Glomerular visceral epithelial cell (primary cell): ENCODE data around the gene TRAF7.

Experiments used
- DNase-seq: peaks from one replicate; pipeline ENCODE4 v3.0.0-alpha.2; 2016; ENCODE audit errors: extremely low spot score

Gene TRAF7

DNA sequence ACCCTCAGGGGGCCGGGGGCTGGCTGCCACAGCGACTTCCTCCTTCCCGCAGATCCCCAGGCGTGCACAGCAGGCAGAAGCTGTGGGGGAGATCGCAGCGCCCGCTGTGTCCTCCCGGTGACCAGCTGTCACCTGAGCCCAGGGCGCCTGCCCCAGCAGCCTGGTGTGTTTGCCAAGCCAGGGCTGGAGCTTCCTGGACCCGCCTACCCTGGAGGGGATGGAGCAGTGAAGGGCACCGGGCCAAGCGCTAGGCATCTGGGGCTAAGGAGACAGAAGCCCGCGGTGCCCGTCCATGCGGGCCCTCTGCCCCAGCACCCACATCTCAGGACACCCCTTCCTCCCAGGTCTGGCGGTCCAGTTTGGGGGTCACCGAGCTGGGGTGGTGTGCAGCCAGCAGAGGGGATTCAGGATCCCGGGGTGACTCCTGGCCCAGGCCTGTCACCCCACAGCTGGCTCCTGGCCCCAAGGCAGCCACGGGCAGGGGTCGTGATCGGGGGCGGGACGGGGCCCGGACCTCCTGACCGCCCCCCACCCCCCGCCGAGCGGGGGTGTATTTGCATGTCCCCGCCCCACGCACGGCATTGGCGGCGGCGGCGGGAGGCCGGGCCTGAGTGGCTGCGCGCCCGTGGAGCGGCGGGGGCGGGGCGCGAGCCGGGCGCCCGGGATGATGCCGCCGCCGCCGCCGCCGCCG is 7.5 kb upstream of the TRAF7 start, which contains the start of gene RAB26:
Gene RAB26, plus strand, starts transcription at position 645 of the 691 bp plus-strand sequence. CDS start 159 bp downstream, outside the sequence.
- peak; percentile 68 for DNase-seq

DNA sequence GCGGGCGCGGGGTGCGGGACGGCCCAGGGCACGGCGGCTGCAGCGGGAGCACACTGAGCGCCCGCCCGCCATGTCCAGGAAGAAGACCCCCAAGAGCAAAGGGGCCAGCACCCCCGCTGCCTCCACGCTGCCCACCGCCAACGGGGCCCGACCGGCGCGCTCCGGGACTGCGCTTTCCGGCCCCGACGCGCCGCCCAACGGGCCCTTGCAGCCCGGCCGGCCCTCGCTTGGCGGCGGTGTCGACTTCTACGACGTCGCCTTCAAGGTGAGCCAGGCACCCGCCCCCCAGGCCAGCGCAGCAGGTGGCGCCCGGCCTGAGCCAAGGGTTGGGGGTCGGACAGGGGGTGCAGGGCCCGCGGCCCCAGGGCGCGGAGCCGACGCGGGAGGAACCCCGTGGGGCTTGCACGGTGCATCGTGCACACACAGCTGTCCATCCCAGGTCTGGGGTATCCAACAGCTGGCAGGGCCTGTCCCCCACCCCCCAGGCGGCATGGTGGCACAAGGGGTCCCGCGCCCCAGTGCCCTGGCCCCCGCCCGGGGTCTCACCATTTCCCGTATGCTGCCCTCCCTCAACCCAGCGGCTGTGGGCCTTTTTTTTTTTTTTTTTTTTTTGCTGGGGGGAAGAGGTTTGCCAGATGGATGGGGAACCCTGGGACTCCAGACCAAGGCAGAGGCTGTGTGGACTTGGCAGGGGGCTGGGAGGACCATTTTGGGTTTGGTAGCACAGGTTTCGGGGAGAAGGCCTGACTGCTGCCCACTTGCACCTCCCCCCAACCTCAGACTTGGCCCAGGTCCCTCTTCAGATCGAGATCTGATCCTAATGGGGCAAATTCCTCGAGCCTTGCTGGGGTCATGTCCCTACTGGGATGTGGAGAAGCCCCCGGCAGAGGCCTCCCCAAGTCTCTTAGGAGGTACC is 6.6 kb upstream of the TRAF7 start:
- peak; percentile 18 for DNase-seq

DNA sequence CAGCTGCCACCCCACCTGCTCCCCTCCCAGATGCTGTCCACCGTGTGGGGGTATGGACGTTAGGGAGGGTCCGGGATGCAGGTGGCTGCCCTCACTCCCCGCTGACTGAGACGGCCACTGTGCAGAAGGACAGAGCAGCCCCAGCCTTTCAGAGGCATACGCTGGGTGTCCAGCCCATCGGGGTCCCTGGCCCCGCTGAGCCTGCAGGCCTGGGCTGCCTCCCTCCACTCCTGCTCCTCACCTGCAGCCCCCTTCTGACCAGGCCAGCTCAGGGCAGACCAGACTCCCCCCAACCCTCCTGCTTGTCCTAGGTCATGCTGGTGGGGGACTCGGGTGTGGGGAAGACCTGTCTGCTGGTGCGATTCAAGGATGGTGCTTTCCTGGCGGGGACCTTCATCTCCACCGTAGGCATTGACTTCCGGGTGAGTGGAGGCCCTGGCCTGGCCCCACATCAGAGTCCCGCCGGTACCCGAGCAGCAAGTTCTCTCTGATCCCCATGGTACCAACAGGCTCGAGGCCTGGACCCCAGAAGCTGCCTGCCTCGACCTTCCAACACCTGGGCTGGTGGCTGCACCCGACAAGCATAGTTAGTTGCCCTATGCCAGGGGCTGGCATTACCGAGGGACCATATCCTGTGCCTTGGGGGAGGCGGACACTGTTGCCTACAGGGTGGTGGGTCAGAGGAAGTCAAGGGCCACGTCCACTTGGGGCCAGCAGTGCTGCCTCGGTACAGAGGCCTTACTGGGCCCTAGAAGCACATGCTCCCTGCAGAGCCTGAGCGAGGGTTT is 5.8 kb upstream of the TRAF7 start:
- DNase-seq = peak; percentile 12

DNA sequence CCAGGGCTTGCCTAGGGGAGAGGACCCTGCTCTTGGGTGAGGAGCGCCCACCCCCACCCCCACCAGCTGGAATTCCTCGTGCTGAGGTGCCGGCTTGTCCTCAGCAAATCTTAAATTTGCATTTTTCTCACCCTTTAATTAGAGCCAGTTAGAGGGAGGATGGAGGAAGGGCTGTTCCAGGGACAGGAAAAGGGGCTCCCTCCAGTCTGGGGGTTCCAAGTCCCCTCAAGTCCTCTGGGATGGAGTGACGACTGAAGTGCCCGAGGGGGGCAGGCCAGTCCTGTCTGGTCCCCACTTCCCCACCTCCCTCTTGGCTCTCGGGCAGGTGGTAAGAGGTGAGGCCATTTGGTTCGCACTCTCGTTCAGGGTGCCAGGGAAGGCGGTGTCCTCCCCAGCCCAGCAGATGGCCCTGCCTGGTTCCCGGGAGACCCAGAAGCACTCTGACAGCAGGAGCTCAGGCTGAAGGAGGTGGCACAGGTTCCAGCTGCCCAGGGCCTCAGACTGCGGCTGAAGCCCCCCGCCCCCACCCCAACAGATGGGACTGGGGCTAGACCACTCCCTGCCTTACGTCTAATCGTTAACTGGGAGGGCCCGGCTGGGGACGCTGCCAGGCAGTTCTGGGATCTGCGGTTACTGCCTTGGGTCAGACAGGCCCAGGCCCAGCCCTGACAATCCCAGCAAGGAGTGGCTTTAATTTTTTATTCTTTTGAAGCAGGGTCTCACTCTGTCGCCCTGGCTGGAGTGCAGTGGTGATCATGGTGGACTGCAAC is 5.0 kb upstream of the TRAF7 start:
- peak; percentile 44 for DNase-seq

DNA sequence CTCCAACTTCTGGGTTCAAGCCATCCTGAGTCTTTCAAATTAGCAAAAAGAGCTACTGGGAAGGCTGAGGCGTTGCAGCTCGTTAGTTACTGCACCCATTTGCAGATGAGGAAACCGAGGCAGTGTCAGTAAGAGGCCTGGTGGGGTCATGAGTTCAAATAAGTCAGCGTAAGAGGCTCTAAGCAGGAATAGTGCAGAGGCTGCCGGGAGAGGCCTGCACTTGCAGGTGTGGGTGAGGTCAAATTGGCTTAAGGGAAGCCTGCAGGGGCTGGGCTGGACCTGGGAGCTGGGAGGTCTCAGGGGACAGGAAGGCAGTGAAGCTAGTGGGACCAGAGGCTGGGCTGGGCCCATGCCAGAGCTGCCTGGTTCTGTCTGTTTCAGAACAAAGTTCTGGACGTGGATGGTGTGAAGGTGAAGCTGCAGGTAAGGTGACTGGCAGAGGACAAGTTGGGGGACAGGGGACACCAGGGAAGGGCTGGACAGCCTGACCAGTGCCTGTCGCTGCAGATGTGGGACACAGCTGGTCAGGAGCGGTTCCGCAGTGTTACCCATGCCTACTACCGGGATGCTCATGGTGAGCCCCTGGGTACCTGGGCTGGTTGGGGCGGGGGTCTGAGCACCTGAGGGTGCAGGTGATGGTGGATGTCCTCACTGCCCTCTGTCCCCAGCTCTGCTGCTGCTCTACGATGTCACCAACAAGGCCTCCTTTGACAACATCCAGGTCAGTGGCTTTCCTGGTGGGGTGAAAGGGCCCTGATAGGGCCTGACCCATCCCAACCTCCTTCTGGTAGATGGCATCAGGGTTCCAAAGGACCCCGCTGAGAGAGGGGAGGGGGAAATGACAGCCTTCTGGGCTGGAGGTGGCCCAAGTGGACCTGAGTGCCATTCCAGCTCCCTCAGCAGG is 4.1 kb upstream of the TRAF7 start:
- DNase-seq = no peak

DNA sequence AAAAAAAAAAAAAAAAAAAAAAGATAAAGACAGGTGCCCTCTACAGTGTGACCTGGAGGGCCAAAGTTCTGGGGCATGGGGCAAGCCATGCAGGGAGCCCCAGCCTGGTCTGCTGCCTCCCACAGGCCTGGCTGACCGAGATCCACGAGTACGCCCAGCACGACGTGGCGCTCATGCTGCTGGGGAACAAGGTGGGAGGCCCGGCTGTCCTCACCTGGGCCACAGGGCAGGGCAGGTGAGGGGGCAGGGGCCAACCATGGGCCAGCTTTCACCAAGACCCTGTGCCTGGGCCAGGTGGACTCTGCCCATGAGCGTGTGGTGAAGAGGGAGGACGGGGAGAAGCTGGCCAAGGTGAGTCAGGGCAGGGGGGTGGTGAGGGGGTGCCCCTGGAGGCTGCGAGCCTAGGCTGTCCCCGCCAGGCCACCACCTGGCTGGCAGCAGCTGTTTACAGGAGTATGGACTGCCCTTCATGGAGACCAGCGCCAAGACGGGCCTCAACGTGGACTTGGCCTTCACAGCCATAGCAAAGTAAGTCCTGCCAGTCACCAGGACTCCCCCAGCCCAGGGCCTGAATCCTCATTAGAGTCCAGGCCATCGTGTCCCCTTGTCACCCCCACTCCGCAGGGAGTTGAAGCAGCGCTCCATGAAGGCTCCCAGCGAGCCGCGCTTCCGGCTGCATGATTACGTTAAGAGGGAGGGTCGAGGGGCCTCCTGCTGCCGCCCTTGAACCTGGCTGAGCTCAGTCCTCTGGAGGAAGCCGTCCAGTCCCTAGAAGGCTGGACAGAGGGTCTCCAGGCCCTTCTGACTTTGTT is 2.7 kb upstream of the TRAF7 start:
- peak; percentile 30 for DNase-seq

DNA sequence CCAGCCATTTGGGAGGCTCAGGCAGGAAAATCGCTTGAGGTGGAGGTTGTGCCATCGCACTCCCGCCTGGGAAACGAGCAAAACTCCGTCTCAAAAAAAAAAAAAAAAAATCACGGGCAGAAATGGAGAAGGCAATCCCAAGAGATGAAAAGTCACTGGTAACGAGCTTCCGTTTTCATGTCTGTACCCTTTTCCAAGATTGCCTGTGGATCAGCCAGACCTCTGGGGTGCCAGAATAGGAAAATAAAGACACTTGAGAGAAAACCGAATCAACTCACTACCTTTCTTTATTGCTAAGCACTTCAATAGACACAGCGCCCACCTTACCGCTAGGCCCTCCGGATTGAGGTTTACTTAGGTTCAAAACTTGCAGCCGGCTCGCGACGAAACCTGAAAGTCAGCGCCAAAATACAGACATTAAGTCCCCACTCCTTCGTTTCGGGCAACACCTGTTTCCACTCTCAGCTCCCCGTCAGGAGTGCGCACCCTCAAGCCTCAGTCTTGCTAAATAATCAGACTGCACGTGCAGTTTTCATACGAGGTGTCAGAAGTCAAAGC is 970 bp upstream of the TRAF7 start:
- peak; percentile 23 for DNase-seq

DNA sequence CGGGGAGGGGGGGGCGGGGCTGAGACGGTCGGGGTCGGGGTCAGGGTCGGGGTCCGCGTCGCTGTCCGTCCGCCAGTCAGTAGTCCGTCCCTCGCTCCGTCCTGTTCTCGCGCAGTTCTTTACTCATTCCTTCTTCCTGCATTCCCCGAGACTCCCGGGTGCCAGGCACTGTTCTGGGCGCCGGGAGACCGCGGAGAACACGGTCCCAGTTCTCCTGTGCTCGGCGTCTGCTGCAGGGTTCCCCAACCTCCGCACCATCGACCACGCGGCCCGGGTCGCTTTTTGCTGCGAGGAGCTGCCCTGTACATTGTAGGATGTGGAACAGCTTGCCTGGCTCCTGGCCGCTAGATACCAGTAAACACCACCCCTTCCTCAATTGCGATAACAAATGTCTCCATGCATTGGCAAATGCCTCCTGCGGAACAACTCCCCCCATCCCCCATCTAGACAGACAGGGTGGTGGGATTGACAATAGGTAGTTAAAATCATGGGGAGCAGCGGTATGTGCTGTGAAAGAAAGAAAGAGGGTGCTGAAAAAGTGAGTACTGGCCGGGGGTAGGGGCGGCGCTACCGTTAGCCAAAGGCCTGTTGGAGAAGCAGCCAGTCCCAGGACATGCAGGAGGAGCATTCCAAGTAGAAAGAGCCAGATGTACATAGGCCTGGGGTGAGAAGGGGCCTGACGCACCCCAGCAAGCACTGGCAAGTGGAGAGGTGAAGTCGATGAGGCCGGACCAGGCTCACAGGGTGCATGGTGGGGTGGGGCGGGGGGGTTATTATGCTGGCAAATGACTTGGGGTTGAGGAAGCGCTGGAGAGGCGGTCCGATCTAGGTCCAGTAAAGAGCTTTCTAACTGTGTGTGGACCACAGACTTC is 631 bp downstream of the TRAF7 start:
- DNase-seq = peak; percentile 62

DNA sequence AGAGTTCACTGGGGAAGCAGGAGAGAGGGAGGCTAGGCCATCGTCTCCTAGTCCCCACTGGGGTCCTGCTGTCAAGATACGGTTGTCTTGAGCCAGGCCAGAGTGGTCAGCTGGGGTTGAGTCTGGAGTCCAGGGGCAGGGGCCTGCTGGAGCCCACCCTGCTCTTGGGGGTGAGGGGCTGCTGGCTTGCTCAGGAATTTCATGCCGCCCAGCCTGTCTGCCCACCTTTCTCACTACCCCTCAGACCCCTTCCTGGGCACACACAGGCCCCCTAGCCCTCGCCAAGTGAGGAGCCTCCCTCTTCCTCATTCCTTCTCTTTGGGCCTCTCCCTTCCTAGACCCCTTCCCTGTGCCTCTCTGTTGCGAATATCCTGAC is 1.3 kb downstream of the TRAF7 start:
- DNase-seq = no peak

DNA sequence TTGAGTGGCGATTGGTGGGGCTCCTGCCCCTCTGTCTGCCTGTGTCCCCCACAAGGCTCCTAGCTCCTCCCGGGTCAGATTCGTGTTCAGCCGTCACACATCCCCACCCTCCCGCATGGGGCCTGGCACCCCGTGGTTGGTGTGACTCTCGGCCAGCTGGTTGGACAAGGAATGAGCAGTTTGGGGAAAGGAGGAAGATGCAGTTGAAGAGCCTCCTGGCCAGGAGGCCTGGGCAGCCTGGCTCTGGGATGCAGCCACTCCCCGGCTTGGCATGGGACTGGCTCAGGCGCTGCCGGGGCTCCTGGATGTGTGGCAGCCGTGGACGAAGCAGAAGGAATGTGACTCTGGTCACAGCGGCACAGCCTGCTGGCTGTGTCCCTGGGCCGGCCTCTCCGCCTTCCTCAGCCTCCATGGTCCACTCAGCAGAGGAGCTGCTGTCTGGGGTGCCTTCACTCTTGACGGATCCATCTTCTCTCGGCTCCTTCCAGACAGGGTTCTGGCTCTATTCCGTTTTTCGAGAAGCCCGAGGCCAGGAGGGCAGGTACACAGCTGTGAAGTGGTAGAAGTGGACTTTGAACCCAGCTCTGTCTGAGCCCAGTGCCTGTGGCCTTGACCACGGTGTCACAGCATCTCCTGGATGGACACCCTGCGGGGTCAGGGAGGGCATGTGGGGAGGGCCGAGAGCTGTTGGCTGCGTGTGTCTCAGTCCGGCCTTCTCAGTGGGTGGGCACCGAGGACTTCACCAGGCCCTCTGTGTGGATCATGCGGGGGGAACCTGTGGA is 2.1 kb downstream of the TRAF7 start:
- DNase-seq = no peak

DNA sequence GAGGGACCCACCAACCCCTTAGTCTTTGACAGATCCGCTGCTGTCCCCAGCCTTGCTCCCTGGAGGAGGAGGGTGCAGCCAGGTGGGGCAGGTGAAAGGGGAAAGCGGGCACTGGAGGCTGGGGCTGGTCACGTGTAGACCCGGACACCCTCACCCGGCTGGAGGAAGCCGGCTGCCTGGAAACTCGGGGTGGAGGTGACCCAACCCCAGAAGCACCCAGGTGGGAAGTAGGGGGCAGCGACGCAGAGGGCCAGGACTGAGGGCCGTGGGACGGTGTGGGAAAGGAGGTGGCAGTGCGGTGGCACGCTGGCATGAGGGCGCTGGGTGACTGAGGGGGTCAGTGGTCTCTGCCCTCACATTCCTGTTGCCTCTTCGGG is 2.7 kb downstream of the TRAF7 start:
- no peak for DNase-seq

DNA sequence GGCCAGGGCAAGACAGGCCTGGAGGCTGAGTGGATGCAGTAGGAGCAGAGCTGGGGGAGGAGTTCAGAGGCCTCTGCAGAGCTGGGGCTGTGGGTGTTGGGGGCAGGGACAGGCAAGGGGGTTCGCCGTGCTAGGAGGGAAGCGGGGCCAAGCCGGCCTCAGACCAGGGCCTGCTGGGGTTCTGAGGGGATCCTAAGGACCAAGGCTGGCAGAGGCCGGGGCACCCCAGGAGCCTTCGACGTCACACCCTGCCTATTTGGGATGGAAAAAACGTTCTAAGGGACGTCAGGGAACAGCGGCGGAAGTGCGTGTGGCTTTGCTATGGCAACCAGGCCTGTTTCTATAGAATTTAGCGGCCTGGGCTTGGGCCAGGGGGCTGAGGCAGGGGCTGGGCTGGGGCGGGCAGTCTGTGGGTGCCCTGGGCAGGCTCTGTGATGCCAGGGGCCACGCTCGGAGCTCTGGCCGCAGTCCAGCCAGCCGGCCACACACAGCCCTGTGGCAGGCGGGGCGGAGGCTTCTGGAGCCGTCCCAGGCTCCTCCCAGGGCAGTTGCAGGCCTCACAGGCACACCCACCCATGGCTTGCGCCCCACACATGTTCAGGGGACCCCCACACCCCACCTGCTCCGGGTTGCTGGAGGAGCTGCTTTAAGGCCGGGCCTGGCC is 3.7 kb downstream of the TRAF7 start:
- no peak for DNase-seq

DNA sequence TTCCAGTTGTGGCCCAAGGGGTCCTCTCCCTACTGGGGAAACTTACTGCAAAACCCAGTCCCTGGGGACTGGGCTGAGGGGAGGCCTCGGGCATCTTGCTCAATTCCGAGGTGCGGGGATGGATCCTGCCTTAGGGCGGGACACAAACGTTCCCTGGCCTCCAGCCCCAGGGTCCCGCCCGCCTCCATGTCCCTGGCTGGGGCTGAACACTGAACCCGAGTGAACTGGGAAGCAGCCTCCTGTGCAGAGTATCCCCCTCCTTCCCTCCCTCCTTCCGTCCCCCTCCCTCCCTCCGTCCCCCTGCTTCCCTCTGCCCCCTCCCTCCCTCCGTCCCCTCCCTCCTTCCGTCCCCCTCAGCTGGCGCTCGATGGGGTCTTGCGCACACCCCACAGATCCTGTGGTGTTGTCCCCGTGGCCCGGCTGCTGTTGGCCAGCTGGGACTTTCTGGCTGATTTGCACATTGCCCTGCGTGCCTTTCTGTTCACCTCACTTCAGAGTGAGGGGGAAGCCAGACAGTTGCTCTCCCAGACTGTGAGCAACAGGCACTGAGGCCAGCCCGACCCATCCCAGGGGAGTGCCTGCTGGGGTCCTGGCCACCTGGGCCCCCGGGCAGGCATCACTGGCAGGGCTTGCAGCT is 5.5 kb downstream of the TRAF7 start:
- DNase-seq = no peak

DNA sequence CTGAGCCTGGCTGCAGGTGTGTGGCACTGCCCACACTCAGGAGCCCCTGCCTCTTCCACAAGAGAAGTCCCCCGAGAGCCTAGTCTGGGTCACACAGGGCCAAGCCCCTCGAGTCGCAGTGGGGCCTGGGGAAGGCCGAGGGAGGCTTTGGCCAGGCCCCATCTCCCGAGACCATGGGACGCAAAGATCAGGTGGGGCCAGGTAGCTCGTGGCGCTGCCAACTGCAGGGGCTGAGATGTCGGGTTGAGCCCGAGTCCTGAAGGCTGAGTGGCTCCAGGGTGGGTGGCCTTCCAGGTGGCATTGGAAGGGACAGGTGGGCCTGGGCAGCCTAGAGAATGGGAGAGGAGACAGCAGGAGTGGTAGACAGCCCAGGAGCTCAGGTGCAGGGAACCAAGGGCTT is 6.3 kb downstream of the TRAF7 start:
- DNase-seq = no peak

DNA sequence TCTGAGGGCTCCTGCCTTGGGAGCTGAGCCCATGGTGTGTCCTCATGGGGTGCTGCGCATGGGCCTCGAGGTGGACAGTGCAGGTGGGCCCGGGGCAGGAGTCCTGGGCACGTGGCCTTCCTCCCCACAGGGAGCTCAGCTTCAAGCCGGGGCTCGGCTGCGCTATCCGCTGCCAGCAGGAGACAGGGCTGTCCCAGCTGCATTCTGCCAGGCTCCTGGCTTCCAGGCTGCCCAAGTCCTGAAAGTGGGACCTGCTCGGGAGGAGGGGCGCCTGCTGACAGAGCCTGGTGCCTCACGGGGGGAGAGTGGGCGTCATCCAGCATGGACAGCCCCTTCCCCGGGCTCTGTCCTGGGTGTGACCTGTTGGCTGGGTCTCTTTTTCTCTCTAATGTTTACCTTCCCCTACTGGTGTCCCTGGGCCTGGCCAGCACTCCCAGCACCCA is 7.1 kb downstream of the TRAF7 start:
- no peak for DNase-seq

DNA sequence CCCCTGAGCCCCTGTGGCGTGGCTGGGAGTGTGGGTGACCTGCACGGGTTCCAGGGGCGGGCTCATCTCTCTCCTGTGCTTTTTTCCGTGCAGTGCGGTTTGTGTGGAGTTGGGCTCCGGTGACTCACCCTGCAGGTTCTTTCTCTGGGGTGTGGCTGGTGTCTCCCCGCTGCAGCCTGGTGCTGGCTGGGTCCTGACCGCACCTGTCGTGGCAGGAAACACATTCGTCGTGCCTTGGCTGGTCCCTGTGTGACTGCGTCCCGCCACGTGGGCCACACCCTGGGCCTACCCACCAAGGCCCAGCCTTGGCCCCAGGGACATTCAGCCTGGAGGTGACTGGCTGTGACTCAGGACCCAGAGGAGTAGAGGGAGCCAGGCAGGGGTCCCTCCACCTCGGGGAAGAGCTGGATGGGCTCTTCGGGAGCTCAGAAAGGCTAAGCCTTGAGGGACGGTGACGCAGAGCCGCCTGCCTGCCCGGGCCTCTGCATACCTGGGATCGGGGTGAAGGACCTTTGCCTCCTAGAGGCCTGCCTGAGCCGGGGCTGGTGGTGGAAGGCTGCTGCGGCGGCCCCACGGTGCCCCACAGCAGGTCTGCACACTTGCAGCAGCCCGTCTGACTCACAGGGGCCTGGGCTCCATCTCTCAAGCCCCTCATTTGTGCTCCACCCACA is 7.8 kb downstream of the TRAF7 start:
- no peak for DNase-seq
